ENCODE measurements around the gene FAM53B. TPM values are rescaled to one million over a fixed set of nuclear protein-coding genes. Genes with fewer than 3 reads are reported as not detected.

FAM53B gene
- total RNA-seq, 1 experiment from 2014 or later, result 18.3 TPM

DNA sequence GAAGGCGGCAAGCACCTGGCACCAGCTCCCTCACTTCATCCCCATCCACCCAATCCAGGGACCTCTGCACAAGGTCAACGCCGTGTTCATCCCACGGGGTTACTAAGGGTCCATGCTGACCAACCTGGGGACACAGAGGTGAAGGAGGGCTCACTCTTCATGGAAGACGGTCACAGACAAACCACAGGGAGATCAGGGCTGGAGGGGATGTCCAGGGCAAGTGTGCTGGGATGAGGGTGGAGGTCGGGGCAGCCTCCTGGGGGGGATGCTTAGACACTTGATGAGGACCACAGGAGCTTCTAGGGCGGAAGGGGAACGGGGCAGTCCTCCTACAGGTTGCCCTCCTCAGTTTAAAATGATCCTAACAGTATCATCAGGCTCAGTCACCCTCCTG, 46.7 kb downstream of the FAM53B start:
- H3K4me3 ChIP-seq (ENCODE audit: low read depth, low read length, poor library complexity, severe bottlenecking), result no peak overlapping the region
- H3K36me3 ChIP-seq (ENCODE audit: insufficient read depth, low read length, poor library complexity, severe bottlenecking), result no peaks in the 10 kb centered on the region
- H3K27me3 ChIP-seq (replicated peaks; ENCODE audit: insufficient read depth, low read depth, low read length, poor library complexity), result no peaks in the 10 kb centered on the region
- POLR2A ChIA-PET (ENCODE audit: low non-redundant PET), result no interaction called here
- no peak for TF ChIP-seq EZH2 (IDR thresholded peaks at IDR 0.05; ENCODE audit: borderline replicate concordance, low read depth, low read length, poor library complexity, severe bottlenecking)
- TF ChIP-seq, protein P1, sequence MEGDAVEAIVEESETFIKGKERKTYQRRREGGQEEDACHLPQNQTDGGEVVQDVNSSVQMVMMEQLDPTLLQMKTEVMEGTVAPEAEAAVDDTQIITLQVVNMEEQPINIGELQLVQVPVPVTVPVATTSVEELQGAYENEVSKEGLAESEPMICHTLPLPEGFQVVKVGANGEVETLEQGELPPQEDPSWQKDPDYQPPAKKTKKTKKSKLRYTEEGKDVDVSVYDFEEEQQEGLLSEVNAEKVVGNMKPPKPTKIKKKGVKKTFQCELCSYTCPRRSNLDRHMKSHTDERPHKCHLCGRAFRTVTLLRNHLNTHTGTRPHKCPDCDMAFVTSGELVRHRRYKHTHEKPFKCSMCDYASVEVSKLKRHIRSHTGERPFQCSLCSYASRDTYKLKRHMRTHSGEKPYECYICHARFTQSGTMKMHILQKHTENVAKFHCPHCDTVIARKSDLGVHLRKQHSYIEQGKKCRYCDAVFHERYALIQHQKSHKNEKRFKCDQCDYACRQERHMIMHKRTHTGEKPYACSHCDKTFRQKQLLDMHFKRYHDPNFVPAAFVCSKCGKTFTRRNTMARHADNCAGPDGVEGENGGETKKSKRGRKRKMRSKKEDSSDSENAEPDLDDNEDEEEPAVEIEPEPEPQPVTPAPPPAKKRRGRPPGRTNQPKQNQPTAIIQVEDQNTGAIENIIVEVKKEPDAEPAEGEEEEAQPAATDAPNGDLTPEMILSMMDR (conservative IDR thresholded peaks at IDR 0.05; ENCODE audit: low read depth, low read length), result no peak
- DNase-seq (ENCODE audit: low spot score), result no peak
- no peaks in the 10 kb centered on the region for H3K4me1 ChIP-seq (ENCODE audit: insufficient read depth, low read length, poor library complexity, severe bottlenecking)
- intact Hi-C loops (cut with micrococcal nuclease; ENCODE audit: unreplicated experiment), result no loop called here
- H3K9me3 ChIP-seq (ENCODE audit: low read depth, low read length, poor library complexity, severe bottlenecking), result no peaks in the 10 kb centered on the region
- no TSS peak for BruUV-seq (replicated peaks)
- no peak overlapping the region for H3K27ac ChIP-seq (ENCODE audit: low read depth, low read length, poor library complexity, severe bottlenecking)
- CTCF ChIA-PET, result no interaction called here

DNA sequence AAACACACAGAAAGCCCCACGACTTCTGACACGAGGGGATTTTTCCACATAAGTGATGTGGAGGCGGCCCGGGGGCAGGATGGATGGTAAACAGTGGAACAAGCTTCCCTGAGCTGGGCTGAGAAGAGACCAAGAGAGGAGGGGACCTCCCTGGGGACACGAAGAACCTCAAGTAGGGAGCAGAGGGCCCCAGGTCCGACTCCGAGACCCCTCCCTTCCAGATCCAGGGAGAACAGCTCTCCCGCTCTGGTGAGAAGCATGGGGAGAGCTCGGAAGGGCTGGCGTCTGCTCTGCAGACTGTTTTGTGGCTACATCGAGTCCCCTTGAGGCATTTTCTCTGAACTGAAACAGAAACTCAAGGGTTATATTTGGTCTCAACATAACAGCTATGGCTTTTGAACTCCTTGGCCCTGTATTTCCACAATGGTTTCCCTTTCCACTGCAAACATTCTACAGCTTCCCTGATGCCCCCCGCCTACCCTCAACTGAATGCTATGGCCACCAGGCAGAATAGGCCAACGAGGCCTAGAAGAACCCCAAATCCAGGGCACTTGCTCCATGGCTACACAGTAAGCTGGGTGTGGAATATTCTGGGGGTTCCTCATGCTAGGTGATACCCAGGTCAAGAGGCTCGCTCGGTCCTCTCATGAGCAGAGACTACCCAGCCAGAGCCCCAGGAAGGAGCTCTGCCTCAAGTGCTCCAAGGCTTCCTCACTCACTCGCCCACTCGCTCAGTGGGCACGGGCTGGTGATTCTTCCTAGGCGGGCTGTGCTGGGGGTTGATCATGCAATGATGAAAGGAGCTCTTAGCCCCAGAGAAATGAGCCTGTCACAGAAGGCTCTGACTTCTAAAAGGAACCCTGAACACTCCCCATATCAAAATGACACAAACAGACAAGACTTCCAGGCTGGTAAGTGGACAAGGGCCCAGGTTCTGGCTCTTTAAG, 47.5 kb downstream of the FAM53B start:
- no peak overlapping the region for H3K4me3 ChIP-seq (ENCODE audit: low read depth, low read length, poor library complexity, severe bottlenecking)
- POLR2A ChIA-PET (ENCODE audit: low non-redundant PET), result interaction anchor here (0.6 kb wide), 1 partner anchor 862 kb away, joined by 3 read pairs; no protein-coding TSS in a partner anchor
- no peak for DNase-seq (ENCODE audit: low spot score)
- no peaks in the 10 kb centered on the region for H3K9me3 ChIP-seq (ENCODE audit: low read depth, low read length, poor library complexity, severe bottlenecking)
- H3K27me3 ChIP-seq (replicated peaks; ENCODE audit: insufficient read depth, low read depth, low read length, poor library complexity), result no peaks in the 10 kb centered on the region
- TF ChIP-seq EZH2 (IDR thresholded peaks at IDR 0.05; ENCODE audit: borderline replicate concordance, low read depth, low read length, poor library complexity, severe bottlenecking), result no peak
- TF ChIP-seq, protein P1 (conservative IDR thresholded peaks at IDR 0.05; ENCODE audit: low read depth, low read length), result no peak
- no TSS peak for BruUV-seq (replicated peaks)
- H3K36me3 ChIP-seq (ENCODE audit: insufficient read depth, low read length, poor library complexity, severe bottlenecking), result no peaks in the 10 kb centered on the region
- H3K27ac ChIP-seq (ENCODE audit: low read depth, low read length, poor library complexity, severe bottlenecking), result no peak overlapping the region
- intact Hi-C loops (cut with micrococcal nuclease; ENCODE audit: unreplicated experiment), result no loop called here
- CTCF ChIA-PET, result no interaction called here
- H3K4me1 ChIP-seq (ENCODE audit: insufficient read depth, low read length, poor library complexity, severe bottlenecking), result no peaks in the 10 kb centered on the region

DNA sequence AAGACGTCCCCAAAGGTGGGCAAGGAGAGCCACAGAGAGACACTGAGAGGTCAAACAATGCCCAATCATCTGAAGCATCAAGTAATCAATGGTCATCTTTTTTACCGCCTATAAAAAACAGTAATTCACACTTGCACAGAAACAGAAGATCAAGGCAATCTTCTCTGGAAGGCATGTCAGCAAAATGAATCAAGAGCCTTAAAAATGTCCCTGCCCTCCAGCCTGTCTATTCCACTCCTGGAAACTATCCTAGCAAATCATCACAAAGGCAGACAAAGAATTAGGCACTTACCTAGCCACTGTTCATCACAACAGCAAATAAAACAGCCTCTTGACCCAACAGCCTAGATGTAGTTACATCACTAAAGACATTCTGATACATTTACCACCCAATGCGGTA, 48.9 kb downstream of the FAM53B start:
- Histone ChIP-seq H3K4me1 (ENCODE audit: insufficient read depth, low read length, poor library complexity, severe bottlenecking) (peaks cover 6% of the 10 kb centered on the region), H3K9me3 (ENCODE audit: low read depth, low read length, poor library complexity, severe bottlenecking) (no peaks in the 10 kb centered on the region), H3K27me3 (replicated peaks; ENCODE audit: insufficient read depth, low read depth, low read length, poor library complexity) (no peaks in the 10 kb centered on the region), H3K4me3 (ENCODE audit: low read depth, low read length, poor library complexity, severe bottlenecking) (no peak overlapping the region), H3K27ac (ENCODE audit: low read depth, low read length, poor library complexity, severe bottlenecking) (no peak overlapping the region), H3K36me3 (ENCODE audit: insufficient read depth, low read length, poor library complexity, severe bottlenecking) (no peaks in the 10 kb centered on the region)
- DNase-seq (ENCODE audit: low spot score), result no peak
- BruUV-seq (replicated peaks), result no TSS peak
- POLR2A ChIA-PET (ENCODE audit: low non-redundant PET), result no interaction called here
- TF ChIP-seq EZH2 (IDR thresholded peaks at IDR 0.05; ENCODE audit: borderline replicate concordance, low read depth, low read length, poor library complexity, severe bottlenecking), result no peak
- TF ChIP-seq, protein P1 (conservative IDR thresholded peaks at IDR 0.05; ENCODE audit: low read depth, low read length), result no peak
- CTCF ChIA-PET, result no interaction called here
- intact Hi-C loops (cut with micrococcal nuclease; ENCODE audit: unreplicated experiment), result no loop called here

All from A673 (cell line).